ENCODE data around the gene ADGRD2.

The ADGRD2 gene

GRCh38 chr9:124498499-124499146 lies 48.4 kb downstream of the ADGRD2 start:
- FAIRE-seq: no peak

GRCh38 chr9:124499216-124499615 lies 49.0 kb downstream of the ADGRD2 start:
- FAIRE-seq: no peak

GRCh38 chr9:124500028-124500795 lies 50.0 kb downstream of the ADGRD2 start:
- FAIRE-seq: no peak

GRCh38 chr9:124500796-124501611 lies 50.8 kb downstream of the ADGRD2 start:
- no peak for FAIRE-seq

GRCh38 chr9:124501771-124502320 lies 51.6 kb downstream of the ADGRD2 start:
- no peak for FAIRE-seq

- FAIRE-seq: no peak
These were observed 52.8 kb downstream of the ADGRD2 start for GRCh38 chr9:124502711-124503702.

- FAIRE-seq: no peak
These were observed 53.7 kb downstream of the ADGRD2 start for GRCh38 chr9:124503713-124504529.

- FAIRE-seq: no peak
These were observed 54.3 kb downstream of the ADGRD2 start for GRCh38 chr9:124504530-124505005.

GRCh38 chr9:124505006-124505900 lies 55.0 kb downstream of the ADGRD2 start:
- FAIRE-seq: no peak

- no peak for FAIRE-seq
These were observed 55.7 kb downstream of the ADGRD2 start for GRCh38 chr9:124505901-124506346.

GRCh38 chr9:124506433-124506832 lies 56.2 kb downstream of the ADGRD2 start:
- no peak for FAIRE-seq

- no peak for FAIRE-seq
These were observed 57.0 kb downstream of the ADGRD2 start, which contains the start of gene NR5A1 for GRCh38 chr9:124506931-124507879. Gene NR5A1, minus strand, starts transcription at chr9:124507399. Its CDS starts 4,004 bp downstream, at chr9:124503395.

GRCh38 chr9:124507880-124508423 lies 57.7 kb downstream of the ADGRD2 start:
- FAIRE-seq: no peak

GRCh38 chr9:124510650-124511425 lies 60.6 kb downstream of the ADGRD2 start:
- no peak for FAIRE-seq

GRCh38 chr9:124511426-124511840 lies 61.2 kb downstream of the ADGRD2 start:
- FAIRE-seq: no peak

GRCh38 chr9:124511891-124512805 lies 61.9 kb downstream of the ADGRD2 start:
- FAIRE-seq: no peak

Measured in A204.1 (cell line).